A673 (cell line): ENCODE results near the gene CD96. TPM values are rescaled to one million over a fixed set of nuclear protein-coding genes. Genes with fewer than 3 reads are reported as not detected.

Experiments
- BruUV-seq: library from RNA; stranded (reverse); fragments of 400-500 nt; replicated peaks from 2 replicates; lab custom pipeline; 2021; lab: Mats Ljungman, UMichigan
- CTCF ChIA-PET: fragments of 300-600 bp; sonication (Branson Sonifier 250); formaldehyde crosslinking; loops from one replicate; lab custom pipeline; 2022; ENCODE audit warnings: antibody characterized with exemption; lab: Charles Lee
- POLR2A ChIA-PET: fragments of 300-600 bp; sonication (Branson Sonifier 250); formaldehyde crosslinking; loops from one replicate; lab custom pipeline; 2022; ENCODE audit warnings: antibody characterized with exemption; ENCODE audit not compliant: low non-redundant PET; lab: Charles Lee
- DNase-seq: peaks from one replicate; pipeline ENCODE4 v3.0.0-alpha.2; 2015; ENCODE audit warnings: low spot score
- H3K27ac ChIP-seq: fragments of 200-600 bp; sonication (generic); 2 replicates; pipeline ENCODE4 v1.5.1; 2016; ENCODE audit warnings: mixed run types, low read depth, mild to moderate bottlenecking, mixed read lengths, antibody characterized with exemption, low read length; ENCODE audit not compliant: poor library complexity, severe bottlenecking
- H3K27me3 ChIP-seq: fragments of 200-600 bp; sonication (generic); replicated peaks from 2 replicates; pipeline ENCODE4 v1.6.1; 2017; ENCODE audit warnings: mixed run types, low read depth, mild to moderate bottlenecking, mixed read lengths, antibody characterized with exemption, low read length; ENCODE audit not compliant: insufficient read depth, poor library complexity
- H3K36me3 ChIP-seq: fragments of 200-600 bp; sonication (generic); 2 replicates; pipeline ENCODE4 v1.6.1; 2016; ENCODE audit warnings: mixed run types, mild to moderate bottlenecking, mixed read lengths, antibody characterized with exemption, low read length; ENCODE audit not compliant: insufficient read depth, poor library complexity, severe bottlenecking
- H3K4me1 ChIP-seq: fragments of 200-600 bp; sonication (generic); 2 replicates; pipeline ENCODE4 v1.6.1; 2017; ENCODE audit warnings: mixed run types, mild to moderate bottlenecking, mixed read lengths, antibody characterized with exemption, low read length; ENCODE audit not compliant: insufficient read depth, poor library complexity, severe bottlenecking
- H3K4me3 ChIP-seq: fragments of 200-600 bp; sonication (generic); 2 replicates; pipeline ENCODE4 v1.5.1; 2016; ENCODE audit warnings: low read depth, mixed run types, mild to moderate bottlenecking, mixed read lengths, low read length; ENCODE audit not compliant: poor library complexity, severe bottlenecking
- H3K9me3 ChIP-seq: fragments of 200-600 bp; sonication (generic); 2 replicates; pipeline ENCODE4 v1.6.1; 2016; ENCODE audit warnings: mixed run types, low read depth, mild to moderate bottlenecking, mixed read lengths, antibody characterized with exemption, low read length; ENCODE audit not compliant: poor library complexity, severe bottlenecking
- EZH2 ChIP-seq: fragments of 200-600 bp; sonication (generic); IDR thresholded peaks from 2 replicates; pipeline ENCODE4 v1.6.1; 2017; ENCODE audit warnings: borderline replicate concordance, low read depth, mild to moderate bottlenecking, mixed read lengths, antibody characterized with exemption, low read length; ENCODE audit not compliant: poor library complexity, severe bottlenecking
- intact Hi-C: fragments of 100-400 bp; cut with micrococcal nuclease; formaldehyde crosslinking; loops from one replicate; pipeline ENCODE4 v1.10.0; 2022; ENCODE audit not compliant: unreplicated experiment
- total RNA-seq: library from RNA; stranded (reverse); gene quantifications from 2 replicates; pipeline ENCODE4 v1.2.3, GENCODE V29; 2021
- TF ChIP-seq, protein P1 (sequence below): fragments of 300-800, 200-600 bp; sonication (generic); conservative IDR thresholded peaks from 2 replicates; pipeline ENCODE4 v1.5.1; 2017; ENCODE audit warnings: low read depth, mild to moderate bottlenecking, antibody characterized with exemption, low read length, moderate library complexity, mixed read lengths

The CD96 gene
- total RNA-seq, 1 experiment from 2014 or later: not detected

GRCh38 chr3:111531446-111531845, 10.6 kb upstream of the CD96 start:
- no peak overlapping the region for H3K27ac ChIP-seq
- TF ChIP-seq, protein P1, sequence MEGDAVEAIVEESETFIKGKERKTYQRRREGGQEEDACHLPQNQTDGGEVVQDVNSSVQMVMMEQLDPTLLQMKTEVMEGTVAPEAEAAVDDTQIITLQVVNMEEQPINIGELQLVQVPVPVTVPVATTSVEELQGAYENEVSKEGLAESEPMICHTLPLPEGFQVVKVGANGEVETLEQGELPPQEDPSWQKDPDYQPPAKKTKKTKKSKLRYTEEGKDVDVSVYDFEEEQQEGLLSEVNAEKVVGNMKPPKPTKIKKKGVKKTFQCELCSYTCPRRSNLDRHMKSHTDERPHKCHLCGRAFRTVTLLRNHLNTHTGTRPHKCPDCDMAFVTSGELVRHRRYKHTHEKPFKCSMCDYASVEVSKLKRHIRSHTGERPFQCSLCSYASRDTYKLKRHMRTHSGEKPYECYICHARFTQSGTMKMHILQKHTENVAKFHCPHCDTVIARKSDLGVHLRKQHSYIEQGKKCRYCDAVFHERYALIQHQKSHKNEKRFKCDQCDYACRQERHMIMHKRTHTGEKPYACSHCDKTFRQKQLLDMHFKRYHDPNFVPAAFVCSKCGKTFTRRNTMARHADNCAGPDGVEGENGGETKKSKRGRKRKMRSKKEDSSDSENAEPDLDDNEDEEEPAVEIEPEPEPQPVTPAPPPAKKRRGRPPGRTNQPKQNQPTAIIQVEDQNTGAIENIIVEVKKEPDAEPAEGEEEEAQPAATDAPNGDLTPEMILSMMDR: no peak
- TF ChIP-seq EZH2: no peak
- DNase-seq: no peak
- no peaks in the 10 kb centered on the region for H3K4me1 ChIP-seq
- no TSS peak for BruUV-seq
- H3K9me3 ChIP-seq: no peaks in the 10 kb centered on the region
- ChIA-PET CTCF (no interaction called here), POLR2A (no interaction called here)
- no peaks in the 10 kb centered on the region for H3K27me3 ChIP-seq
- no peak overlapping the region for H3K4me3 ChIP-seq
- no peaks in the 10 kb centered on the region for H3K36me3 ChIP-seq
- intact Hi-C loops: loop anchor here (10.0 kb wide), 1 partner anchor 447 kb away; no protein-coding TSS in a partner anchor

GRCh38 chr3:111534701-111535100, 7.3 kb upstream of the CD96 start:
- H3K27me3 ChIP-seq: no peaks in the 10 kb centered on the region
- DNase-seq: no peak
- intact Hi-C loops: loop anchor here (10.0 kb wide), 1 partner anchor 450 kb away; no protein-coding TSS in a partner anchor
- BruUV-seq: no TSS peak
- no peak overlapping the region for H3K27ac ChIP-seq
- no peak overlapping the region for H3K4me3 ChIP-seq
- CTCF ChIA-PET: no interaction called here
- POLR2A ChIA-PET: no interaction called here
- H3K36me3 ChIP-seq: no peaks in the 10 kb centered on the region
- H3K4me1 ChIP-seq: no peaks in the 10 kb centered on the region
- TF ChIP-seq EZH2: no peak
- TF ChIP-seq, protein P1: no peak
- no peaks in the 10 kb centered on the region for H3K9me3 ChIP-seq

DNA sequence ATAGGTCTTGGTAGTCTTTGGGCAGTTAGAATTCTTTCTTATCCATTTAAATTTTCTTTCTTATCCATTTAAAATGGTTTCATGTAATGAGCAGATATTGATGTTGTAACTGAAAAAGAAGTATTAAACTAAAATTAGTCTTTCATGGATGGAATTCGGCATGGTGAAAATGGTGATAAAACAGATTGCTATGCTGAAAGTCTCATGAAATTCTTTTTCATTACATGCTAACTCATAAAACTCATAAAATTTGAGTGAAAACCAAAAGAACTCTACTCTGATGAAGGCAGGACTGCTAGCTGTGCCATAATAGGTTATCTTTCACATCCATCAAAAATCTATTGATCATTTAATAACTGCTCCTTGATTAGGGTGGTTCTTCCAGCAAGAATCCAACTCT, 3.9 kb upstream of the CD96 start:
- BruUV-seq: no TSS peak
- H3K4me1 ChIP-seq: no peaks in the 10 kb centered on the region

More for the DNA sequence above, 3.9 kb upstream of the CD96 start:
- no peak overlapping the region for H3K4me3 ChIP-seq
- no peak overlapping the region for H3K27ac ChIP-seq
- intact Hi-C loops: loop anchor here (10.0 kb wide), 1 partner anchor 453 kb away; no protein-coding TSS in a partner anchor
- TF ChIP-seq, protein P1: no peak
- no peak for TF ChIP-seq EZH2
- no peak for DNase-seq
- POLR2A ChIA-PET: no interaction called here
- H3K9me3 ChIP-seq: no peaks in the 10 kb centered on the region
- H3K27me3 ChIP-seq: no peaks in the 10 kb centered on the region
- CTCF ChIA-PET: no interaction called here
- H3K36me3 ChIP-seq: no peaks in the 10 kb centered on the region
